AG10803 (cell line): ENCODE measurements around the gene HARBI1.
"Not testable (repeated sequence)": the region's sequence is repeated elsewhere in the genome, so short reads cannot be mapped to it uniquely, and the experiment has no call there.

Experiments used
- DNase-seq: peaks from one replicate; pipeline ENCODE4 v3.0.0; 2010; ENCODE audit warnings: low read depth
- H3K4me3 ChIP-seq: 2 replicates; pipeline ENCODE4 v1.5.1; 2011; ENCODE audit warnings: mild to moderate bottlenecking, low read length, control low read depth
- CTCF ChIP-seq: conservative IDR thresholded peaks from 2 replicates; pipeline ENCODE4 v1.5.1; 2011; ENCODE audit warnings: mild to moderate bottlenecking, low read length, control low read depth, inconsistent platforms

Gene HARBI1

GRCh38 chr11:46588915-46589314 is 28.1 kb downstream of the HARBI1 start:
- H3K4me3 ChIP-seq: no peak overlapping the region
- no peak for DNase-seq
- no peak for TF ChIP-seq CTCF

GRCh38 chr11:46588131-46588530 is 28.9 kb downstream of the HARBI1 start:
- no peak for TF ChIP-seq CTCF
- DNase-seq: no peak
- no peak overlapping the region for H3K4me3 ChIP-seq

GRCh38 chr11:46583513-46583912 is 33.5 kb downstream of the HARBI1 start:
- DNase-seq, H3K4me3 ChIP-seq: not testable (repeated sequence)

- no peak for DNase-seq
These were observed 34.4 kb downstream of the HARBI1 start for GRCh38 chr11:46582588-46582987.

GRCh38 chr11:46577058-46577457 is 40.0 kb downstream of the HARBI1 start:
- TF ChIP-seq CTCF: no peak
- DNase-seq: no peak
- H3K4me3 ChIP-seq: no peak overlapping the region

More at GRCh38 chr11:46582588-46582987, 34.4 kb downstream of the HARBI1 start:
- H3K4me3 ChIP-seq: no peak overlapping the region
- no peak for TF ChIP-seq CTCF

- DNase-seq: no peak
- no peak for TF ChIP-seq CTCF
- H3K4me3 ChIP-seq: no peak overlapping the region
These were observed 42.4 kb downstream of the HARBI1 start for GRCh38 chr11:46574656-46575055.

GRCh38 chr11:46570790-46571398 is 46.1 kb downstream of the HARBI1 start:
- TF ChIP-seq CTCF: no peak
- no peak for DNase-seq

GRCh38 chr11:46565232-46565840 is 51.7 kb downstream of the HARBI1 start:
- H3K4me3 ChIP-seq: no peak overlapping the region
- DNase-seq: no peak
- no peak for TF ChIP-seq CTCF

More at GRCh38 chr11:46570790-46571398, 46.1 kb downstream of the HARBI1 start:
- no peak overlapping the region for H3K4me3 ChIP-seq
